IMR-90 (cell line): ENCODE measurements around the gene PHKB. TPM values are rescaled to one million over a fixed set of nuclear protein-coding genes. Genes with fewer than 3 reads are reported as not detected.

Experiments used
- ATAC-seq: fragments of 200-7000 bp; cut with Tn5 transposase; 2 replicates; pipeline ENCODE4 v1.9.1; 2020; ENCODE audit warnings: low read depth, mild to moderate bottlenecking, moderate library complexity
- BruUV-seq: library from RNA; stranded (reverse); fragments of 400-500 nt; replicated peaks from 2 replicates; lab custom pipeline; 2021; lab: Mats Ljungman, UMichigan
- CTCF ChIA-PET: fragments of 300-600 bp; formaldehyde crosslinking; extraction: SDS; loops from one replicate; lab custom pipeline; 2021; ENCODE audit warnings: antibody characterized with exemption; lab: Yijun Ruan, JAX
- POLR2A ChIA-PET: fragments of 300-600 bp; sonication (Branson Sonifier 250); formaldehyde crosslinking; loops from one replicate; lab custom pipeline; 2022; ENCODE audit warnings: antibody characterized with exemption; ENCODE audit not compliant: unreplicated experiment; lab: Charles Lee
- DNase-seq: peaks from one replicate; pipeline ENCODE4 v3.0.0; 2013
- H2AFZ ChIP-seq: replicated peaks from 2 replicates; pipeline ENCODE3; 2013; ENCODE audit warnings: low read length, mild to moderate bottlenecking; ENCODE audit not compliant: poor library complexity
- H2AK5ac ChIP-seq: 2 replicates; pipeline ENCODE4 v1.6.1; 2013; ENCODE audit warnings: low read depth, low read length, inconsistent platforms
- H2AK9ac ChIP-seq: replicated peaks from 2 replicates; pipeline ENCODE3; 2013; ENCODE audit warnings: mild to moderate bottlenecking, low read depth, low read length, moderate library complexity; ENCODE audit not compliant: poor library complexity
- H2BK120ac ChIP-seq: 2 replicates; pipeline ENCODE4 v1.6.1; 2013; ENCODE audit warnings: low read depth, low read length, inconsistent platforms
- H2BK15ac ChIP-seq: 3 replicates; pipeline ENCODE4 v1.6.1; 2013; ENCODE audit warnings: low read depth, low read length, inconsistent platforms
- H2BK20ac ChIP-seq: 2 replicates; pipeline ENCODE4 v1.6.1; 2013; ENCODE audit warnings: low read depth, mild to moderate bottlenecking, inconsistent platforms, low read length, moderate library complexity
- H2BK5ac ChIP-seq: 2 replicates; pipeline ENCODE4 v1.6.1; 2013; ENCODE audit warnings: mild to moderate bottlenecking, low read depth, low read length, inconsistent platforms; ENCODE audit not compliant: poor library complexity, severe bottlenecking
- H3K14ac ChIP-seq: replicated peaks from 2 replicates; pipeline ENCODE4 v1.6.1; 2013; ENCODE audit warnings: low read depth, low read length, inconsistent platforms
- H3K18ac ChIP-seq: 2 replicates; pipeline ENCODE4 v1.6.1; 2013; ENCODE audit warnings: low read depth, low read length, control low read depth
- H3K23ac ChIP-seq: 2 replicates; pipeline ENCODE4 v1.6.1; 2013; ENCODE audit warnings: low read depth, low read length, inconsistent platforms
- H3K27ac ChIP-seq: 2 replicates; pipeline ENCODE4 v1.5.1; 2013; ENCODE audit warnings: mild to moderate bottlenecking, control low read depth, low read length; ENCODE audit not compliant: insufficient read depth
- H3K27me3 ChIP-seq: 2 replicates; pipeline ENCODE4 v1.6.1; 2013; ENCODE audit warnings: low read length; ENCODE audit not compliant: control insufficient read depth, insufficient read depth
- H3K36me3 ChIP-seq: 2 replicates; pipeline ENCODE4 v1.6.1; 2013; ENCODE audit warnings: low read length, mixed read lengths; ENCODE audit not compliant: control insufficient read depth, insufficient read depth
- H3K4ac ChIP-seq: 2 replicates; pipeline ENCODE4 v1.6.1; 2013; ENCODE audit warnings: low read depth, low read length, inconsistent platforms
- H3K4me1 ChIP-seq: 2 replicates; pipeline ENCODE4 v1.6.1; 2013; ENCODE audit warnings: low read length, mixed read lengths; ENCODE audit not compliant: control insufficient read depth, insufficient read depth
- H3K4me2 ChIP-seq: 2 replicates; pipeline ENCODE4 v1.6.1; 2013; ENCODE audit warnings: low read depth, mild to moderate bottlenecking, control low read depth, low read length, moderate library complexity
- H3K4me3 ChIP-seq: 2 replicates; pipeline ENCODE4 v1.5.1; 2013; ENCODE audit warnings: low read depth, mild to moderate bottlenecking, control low read depth, low read length, moderate library complexity; ENCODE audit not compliant: insufficient read depth
- H3K56ac ChIP-seq: 2 replicates; pipeline ENCODE4 v1.6.1; 2013; ENCODE audit warnings: low read length, inconsistent platforms; ENCODE audit not compliant: insufficient read depth; ENCODE audit errors: extremely low read depth
- H3K79me1 ChIP-seq, 2 experiments: 2 replicates each; pipeline ENCODE4 v1.6.1; 2013; ENCODE audit warnings: low read length in 2 of 2, inconsistent platforms in 1 of 2, low read depth in 1 of 2
- H3K9ac ChIP-seq: 2 replicates; pipeline ENCODE4 v1.6.1; 2013; ENCODE audit warnings: low read depth, low read length, control low read depth
- H3K9me1 ChIP-seq: 2 replicates; pipeline ENCODE4 v1.6.1; 2013; ENCODE audit warnings: low read length, inconsistent platforms; ENCODE audit not compliant: insufficient read depth
- H3K9me3 ChIP-seq: 2 replicates; pipeline ENCODE4 v1.6.1; 2013; ENCODE audit warnings: low read length; ENCODE audit not compliant: control insufficient read depth, insufficient read depth
- H4K20me1 ChIP-seq: 2 replicates; pipeline ENCODE4 v1.6.1; 2013; ENCODE audit warnings: low read length, inconsistent platforms; ENCODE audit not compliant: insufficient read depth
- H4K5ac ChIP-seq: 2 replicates; pipeline ENCODE4 v1.6.1; 2013; ENCODE audit warnings: mild to moderate bottlenecking, low read depth, low read length, control low read depth
- H4K8ac ChIP-seq, 2 experiments: 2 replicates each; pipeline ENCODE4 v1.6.1; 2013; ENCODE audit warnings: low read depth in 2 of 2, low read length in 2 of 2, control low read depth in 1 of 2, inconsistent platforms in 1 of 2
- H4K91ac ChIP-seq: 2 replicates; pipeline ENCODE4 v1.6.1; 2013; ENCODE audit warnings: low read depth, low read length, inconsistent platforms; ENCODE audit not compliant: insufficient read depth
- CHD1 ChIP-seq: IDR thresholded peaks from 2 replicates; pipeline ENCODE4 v1.6.1; 2012; ENCODE audit warnings: low read depth, low read length, improper control_type of control experiment
- CTCF ChIP-seq: conservative IDR thresholded peaks from 2 replicates; pipeline ENCODE4 v1.5.1; 2012; ENCODE audit warnings: mild to moderate bottlenecking, low read depth, low read length, improper control_type of control experiment
- ELK1 ChIP-seq: fragments of 150-350 bp; IDR thresholded peaks from 2 replicates; pipeline ENCODE4 v1.6.1; 2016; ENCODE audit warnings: low read depth, mild to moderate bottlenecking, low read length, moderate library complexity, borderline replicate concordance
- FOS ChIP-seq: fragments of 150-350 bp; IDR thresholded peaks from 2 replicates; pipeline ENCODE4 v1.6.1; 2016; ENCODE audit warnings: low read depth, low read length
- MAZ ChIP-seq: IDR thresholded peaks from 2 replicates; pipeline ENCODE4 v1.6.1; 2012; ENCODE audit warnings: low read depth, mild to moderate bottlenecking, low read length, improper control_type of control experiment, moderate library complexity, borderline replicate concordance
- MXI1 ChIP-seq: IDR thresholded peaks from 2 replicates; pipeline ENCODE4 v1.6.1; 2012; ENCODE audit warnings: low read depth, mild to moderate bottlenecking, low read length, moderate library complexity, borderline replicate concordance
- NFE2L2 ChIP-seq: fragments of 150-350 bp; IDR thresholded peaks from 2 replicates; pipeline ENCODE4 v1.6.1; 2016; ENCODE audit warnings: low read depth, mild to moderate bottlenecking, low read length
- POLR2A ChIP-seq: IDR thresholded peaks from 2 replicates; pipeline ENCODE4 v1.6.1; 2012; ENCODE audit warnings: mild to moderate bottlenecking, low read depth, low read length
- RCOR1 ChIP-seq: IDR thresholded peaks from 2 replicates; pipeline ENCODE4 v1.6.1; 2012; ENCODE audit warnings: mild to moderate bottlenecking, low read length, improper control_type of control experiment; ENCODE audit not compliant: insufficient replicate concordance
- RFX5 ChIP-seq: IDR thresholded peaks from 2 replicates; pipeline ENCODE4 v1.8.0; 2012; ENCODE audit warnings: low read depth, mild to moderate bottlenecking, low read length, moderate library complexity
- WGBS, 2 experiments: methylation state at CpG; one replicate each; pipeline versions ENCODE4 v1.1.5 to v1.1.7; 2013; ENCODE audit warnings: missing lambda C conversion rate in 2 of 2; ENCODE audit not compliant: insufficient read length in 1 of 2; ENCODE audit errors: extremely low coverage in 2 of 2; 5-methylcytosine and 5-hydroxymethylcytosine counted together
- dilution Hi-C: fragments of 300-500 bp; cut with HindIII; formaldehyde crosslinking; loops from one replicate; pipeline ENCODE4 v1.14.3; 2018; ENCODE audit warnings: low sequenced_read_pairs; ENCODE audit not compliant: unreplicated experiment
- in situ Hi-C: fragments of 300-500 bp; cut with MboI; formaldehyde crosslinking; loops from 3 replicates; pipeline ENCODE4 v1.14.3; 2019; ENCODE audit warnings: low sequenced_read_pairs, inconsistent platforms, mixed read lengths
- intact Hi-C: fragments of 100-400 bp; cut with micrococcal nuclease; formaldehyde crosslinking; loops from 2 replicates; pipeline ENCODE4 v1.10.0; 2022
- polyA plus RNA-seq, 3 experiments: library from polyadenylated mRNA; depleted of rRNA; stranded (reverse); fragments of >200 nt; gene quantifications; 2 replicates each; pipeline ENCODE4 v1.2.3, GENCODE V29; 2012; ENCODE audit warnings: low replicate concordance in 1 of 3
- total RNA-seq: library from RNA; depleted of rRNA; stranded (reverse); fragments of >200 nt; gene quantifications from 2 replicates; pipeline ENCODE4 v1.2.3, GENCODE V29; 2012
- TF ChIP-seq, protein P1 (sequence below): fragments of 150-350 bp; IDR thresholded peaks from 2 replicates; pipeline ENCODE4 v1.6.1; 2017; ENCODE audit warnings: mild to moderate bottlenecking, antibody characterized with exemption, low read length, low read depth

Gene PHKB
- total and polyA plus RNA-seq, 2 of the 4 experiments (the other 2 are of a cell fraction), result 24.2 to 58.6 TPM

DNA sequence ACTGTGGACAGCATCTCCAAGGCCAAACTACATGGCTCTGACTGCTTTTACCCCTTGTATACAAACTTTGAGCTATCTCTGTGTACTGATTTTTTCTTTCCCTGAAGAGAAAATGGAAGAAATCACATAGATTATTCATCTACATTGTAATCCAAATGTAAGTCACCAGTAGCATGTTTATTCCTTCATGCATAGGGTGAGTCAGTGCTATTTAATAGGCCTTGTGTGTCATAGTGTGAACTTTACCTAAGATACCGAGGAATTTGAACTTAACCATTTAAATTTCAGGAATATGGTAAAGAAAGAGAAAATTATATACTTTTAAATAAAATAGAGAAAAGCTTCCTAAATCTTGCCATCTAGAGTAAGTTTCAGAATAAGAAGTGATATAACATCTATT lies 16.5 kb downstream of the PHKB start:
- H4K20me1 ChIP-seq, result no peaks in the 10 kb centered on the region; the same call in 1 of the 2 replicates
- H3K27me3 ChIP-seq, result no peaks in the 10 kb centered on the region
- peak; percentile 56; the same call in 1 of the 2 replicates for ATAC-seq
- WGBS, 2 experiments, result no CpG with 5 or more reads among the region's 1 CpG
- no peak overlapping the region for H3K4me3 ChIP-seq
- H2BK15ac ChIP-seq, result no peak overlapping the region
- H3K56ac ChIP-seq, result no peak overlapping the region
- POLR2A ChIA-PET, result no interaction called here
- H3K4me1 ChIP-seq, result peaks cover 2% of the 10 kb centered on the region; the same call in 1 of the 2 replicates
- TF ChIP-seq, protein P1, sequence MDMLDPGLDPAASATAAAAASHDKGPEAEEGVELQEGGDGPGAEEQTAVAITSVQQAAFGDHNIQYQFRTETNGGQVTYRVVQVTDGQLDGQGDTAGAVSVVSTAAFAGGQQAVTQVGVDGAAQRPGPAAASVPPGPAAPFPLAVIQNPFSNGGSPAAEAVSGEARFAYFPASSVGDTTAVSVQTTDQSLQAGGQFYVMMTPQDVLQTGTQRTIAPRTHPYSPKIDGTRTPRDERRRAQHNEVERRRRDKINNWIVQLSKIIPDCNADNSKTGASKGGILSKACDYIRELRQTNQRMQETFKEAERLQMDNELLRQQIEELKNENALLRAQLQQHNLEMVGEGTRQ, result no peak
- TF ChIP-seq RCOR1, result no peak
- no peak for TF ChIP-seq MAZ
- TF ChIP-seq MXI1, result no peak
- no peak for TF ChIP-seq NFE2L2
- TF ChIP-seq POLR2A, result no peak
- no peak for TF ChIP-seq FOS
- TF ChIP-seq CTCF, result no peak
- TF ChIP-seq CHD1, result no peak
- no peak for TF ChIP-seq RFX5
- no peak for TF ChIP-seq ELK1
- no peak overlapping the region for H2AK5ac ChIP-seq
- no peak overlapping the region for H3K23ac ChIP-seq
- H3K14ac ChIP-seq, result no peak overlapping the region
- H3K4me2 ChIP-seq, result peak overlapping the region; percentile 51; the same call in 1 of the 2 replicates
- H3K9me3 ChIP-seq, result no peaks in the 10 kb centered on the region
- H2AK9ac ChIP-seq, result no peak overlapping the region
- CTCF ChIA-PET, result interaction anchor here (1.3 kb wide), 1 partner anchor 334 kb away, joined by 3 read pairs; the partner anchor contains the start of gene NETO2
- no TSS peak for BruUV-seq
- no peak overlapping the region for H3K9ac ChIP-seq
- peak; percentile 74 for DNase-seq
- no peak overlapping the region for H3K18ac ChIP-seq
- no peak overlapping the region for H4K91ac ChIP-seq
- H4K8ac ChIP-seq, result no peak overlapping the region
- H2BK120ac ChIP-seq, result no peak overlapping the region
- intact Hi-C loops (no loop called here), dilution Hi-C loops (no loop called here), in situ Hi-C loops (no loop called here)
- no peak overlapping the region for H2BK20ac ChIP-seq
- no peak overlapping the region for H3K27ac ChIP-seq
- H3K36me3 ChIP-seq, result no peaks in the 10 kb centered on the region
- no peak overlapping the region for H4K5ac ChIP-seq
- H3K9me1 ChIP-seq, result peaks cover 6% of the 10 kb centered on the region; the same call in 1 of the 2 replicates
- H3K79me1 ChIP-seq, result peaks cover 38 to 41% of the 10 kb centered on the region in 2 experiments
- H2AFZ ChIP-seq, result no peak overlapping the region
- no peak overlapping the region for H2BK5ac ChIP-seq
- H3K4ac ChIP-seq, result no peak overlapping the region
